Memory B cell (primary cell): ENCODE measurements around the gene AFG1L.
"Not testable (repeated sequence)": the region's sequence is repeated elsewhere in the genome, so short reads cannot be mapped to it uniquely, and the experiment has no call there.

ENCODE experiments used
- ATAC-seq: fragments of 150-1000 bp; cut with Tn5 transposase; 2 replicates; pipeline ENCODE4 v1.10.0; 2021; ENCODE audit warnings: low read depth, mild to moderate bottlenecking, moderate library complexity
- DNase-seq, 2 donors: peaks; one replicate each; pipeline ENCODE4 v3.0.0; 2022; ENCODE audit warnings: low spot score in 2 of 2
- H3K27ac Mint-ChIP-seq: one replicate; pipeline ENCODE4 v1.8.0; 2022; ENCODE audit warnings: mild to moderate bottlenecking, moderate library complexity, mixed read lengths
- H3K27me3 Mint-ChIP-seq: one replicate; pipeline ENCODE4 v1.8.0; 2022; ENCODE audit warnings: mixed read lengths
- H3K36me3 Mint-ChIP-seq: one replicate; pipeline ENCODE4 v1.8.0; 2022; ENCODE audit warnings: mild to moderate bottlenecking, mixed read lengths
- H3K4me1 Mint-ChIP-seq: one replicate; pipeline ENCODE4 v1.8.0; 2022; ENCODE audit warnings: mixed read lengths
- H3K4me3 Mint-ChIP-seq: one replicate; pipeline ENCODE4 v1.8.0; 2022; ENCODE audit warnings: mild to moderate bottlenecking, moderate library complexity, mixed read lengths
- H3K9me3 Mint-ChIP-seq: one replicate; pipeline ENCODE4 v1.8.0; 2022; ENCODE audit warnings: mixed read lengths

AFG1L gene

DNA sequence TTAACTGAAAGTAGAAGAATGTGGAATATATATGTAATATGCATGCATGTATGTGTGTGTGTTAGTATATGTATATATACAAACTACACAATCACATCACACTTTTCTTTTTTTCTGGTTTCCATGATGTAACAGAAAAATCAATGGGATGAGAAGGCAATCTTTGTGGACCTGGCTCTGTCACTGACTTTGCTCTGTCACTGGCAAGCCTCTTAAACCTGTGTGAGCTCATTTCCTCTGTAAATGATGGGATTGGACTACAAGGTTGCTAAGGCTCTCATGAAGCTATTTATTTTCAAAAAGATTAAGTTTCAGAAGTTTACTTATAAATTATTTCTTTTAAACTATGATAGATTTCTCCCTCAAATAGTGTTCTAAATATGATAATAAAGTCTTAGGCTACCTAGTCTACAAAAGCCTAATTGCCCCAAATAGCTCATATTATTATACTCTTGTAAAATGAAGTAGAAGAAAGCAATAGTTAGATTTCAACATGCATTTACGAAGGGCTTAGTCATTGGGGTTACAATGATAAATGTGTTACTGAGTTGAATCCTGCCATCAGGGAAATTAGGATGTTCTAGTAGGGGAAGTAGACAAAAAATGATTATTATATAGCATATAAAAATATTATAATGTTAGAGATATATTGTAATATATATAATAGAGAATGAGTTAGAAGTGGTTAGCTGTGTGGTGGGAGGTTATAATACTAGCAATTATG lies 129.3 kb downstream of the AFG1L start:
- DNase-seq, result no peak
- Mint-ChIP-seq H3K9me3 (no peaks in the 10 kb centered on the region), H3K27ac (no peak overlapping the region), H3K4me3 (no peak overlapping the region), H3K36me3 (peaks cover 9% of the 10 kb centered on the region), H3K4me1 (peaks cover 5% of the 10 kb centered on the region), H3K27me3 (no peaks in the 10 kb centered on the region)
- no peak for ATAC-seq

DNA sequence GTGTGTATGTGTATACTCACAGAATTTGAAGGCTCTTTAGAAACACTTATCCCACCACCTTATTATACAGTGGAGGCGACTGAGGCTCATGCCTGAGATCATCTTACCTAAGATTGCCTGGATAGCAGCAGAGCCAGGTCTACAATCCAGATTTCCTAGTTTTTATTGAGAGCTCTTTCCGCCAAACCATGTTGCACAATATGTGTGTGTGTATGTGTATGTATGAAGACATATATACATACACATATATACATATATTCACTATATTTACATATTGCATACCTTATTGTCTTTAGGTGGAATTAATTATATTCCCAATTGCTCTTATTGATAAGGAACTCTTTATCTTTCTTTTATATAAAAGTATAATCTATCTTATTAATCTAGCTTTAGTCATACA lies 130.6 kb downstream of the AFG1L start:
- no peak for DNase-seq
- H3K27me3 Mint-ChIP-seq, result no peaks in the 10 kb centered on the region
- ATAC-seq, result no peak
- no peak overlapping the region for H3K4me3 Mint-ChIP-seq
- H3K36me3 Mint-ChIP-seq, result peaks cover 10% of the 10 kb centered on the region
- no peak overlapping the region for H3K27ac Mint-ChIP-seq
- no peaks in the 10 kb centered on the region for H3K9me3 Mint-ChIP-seq
- peaks cover 5% of the 10 kb centered on the region for H3K4me1 Mint-ChIP-seq

DNA sequence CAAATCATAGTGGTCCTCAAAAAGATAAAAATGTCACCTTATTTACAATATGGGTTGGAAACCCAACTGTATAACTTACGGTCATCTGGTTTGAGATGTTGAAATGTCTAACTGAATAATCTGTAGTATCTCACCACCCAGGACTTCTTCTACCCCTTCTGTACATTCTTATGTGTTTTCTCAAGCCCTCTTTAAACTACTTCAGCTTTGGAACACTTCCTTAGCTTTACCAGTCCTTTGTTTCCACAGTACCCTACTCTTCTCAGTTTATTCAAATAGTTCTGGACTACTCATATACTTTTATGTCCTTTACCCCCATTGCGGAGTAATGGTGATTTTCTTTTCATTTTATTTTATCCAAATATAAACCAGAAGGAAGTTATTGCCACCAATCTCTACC lies 137.3 kb downstream of the AFG1L start:
- H3K27ac Mint-ChIP-seq, result no peak overlapping the region
- H3K4me1 Mint-ChIP-seq, result peaks cover 5% of the 10 kb centered on the region
- no peaks in the 10 kb centered on the region for H3K9me3 Mint-ChIP-seq
- no peak overlapping the region for H3K4me3 Mint-ChIP-seq
- H3K36me3 Mint-ChIP-seq, result peaks cover 10% of the 10 kb centered on the region
- no peaks in the 10 kb centered on the region for H3K27me3 Mint-ChIP-seq
- ATAC-seq, result no peak
- DNase-seq, result no peak

DNA sequence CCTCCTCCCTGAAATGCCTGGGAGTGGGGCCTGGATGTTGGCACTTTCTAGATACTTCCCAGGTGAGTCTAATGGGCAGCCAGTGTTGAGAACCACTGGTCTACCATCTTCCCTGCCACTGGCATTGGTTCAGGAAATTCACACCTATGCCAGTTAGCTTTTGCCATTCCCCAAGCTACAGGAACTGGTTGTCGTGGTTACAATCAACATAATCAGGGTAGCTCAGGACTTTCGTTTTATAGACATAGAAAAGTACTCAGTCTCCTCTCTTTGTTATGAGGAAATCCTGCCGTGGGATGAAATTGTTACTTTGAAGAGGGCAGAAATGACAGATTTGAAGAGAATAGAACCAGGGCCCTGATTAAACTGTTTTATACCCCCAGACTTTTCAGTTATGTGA lies 137.9 kb downstream of the AFG1L start:
- no peak for DNase-seq
- no peaks in the 10 kb centered on the region for H3K9me3 Mint-ChIP-seq
- H3K4me3 Mint-ChIP-seq, result no peak overlapping the region
- no peaks in the 10 kb centered on the region for H3K27me3 Mint-ChIP-seq
- peaks cover 5% of the 10 kb centered on the region for H3K4me1 Mint-ChIP-seq
- no peak overlapping the region for H3K27ac Mint-ChIP-seq
- no peak for ATAC-seq
- H3K36me3 Mint-ChIP-seq, result peaks cover 10% of the 10 kb centered on the region

DNA sequence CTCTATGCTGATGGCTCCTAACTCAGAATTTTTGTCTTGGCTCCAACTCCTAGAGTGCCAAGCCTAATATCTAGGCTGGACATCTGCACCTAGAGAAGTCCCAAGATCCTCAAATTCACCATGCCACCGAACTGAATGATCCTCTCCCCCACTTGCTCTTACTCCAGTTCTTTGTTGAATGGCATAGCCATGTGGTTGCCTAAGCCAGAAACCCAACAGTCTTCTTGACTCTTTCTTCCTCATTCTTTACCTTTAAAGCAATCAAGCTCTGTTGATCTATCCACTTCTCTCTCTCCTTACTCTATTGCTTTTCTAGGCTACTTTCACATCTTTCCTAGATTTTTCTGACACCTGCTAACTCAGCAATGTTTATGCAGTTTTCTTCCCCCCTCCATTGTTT lies 139.4 kb downstream of the AFG1L start:
- Mint-ChIP-seq H3K4me1 (no peaks in the 10 kb centered on the region), H3K36me3 (peaks cover under 1% of the 10 kb centered on the region), H3K27ac (no peak overlapping the region), H3K27me3 (no peaks in the 10 kb centered on the region), H3K9me3 (no peaks in the 10 kb centered on the region), H3K4me3 (no peak overlapping the region)
- no peak for ATAC-seq
- no peak for DNase-seq

DNA sequence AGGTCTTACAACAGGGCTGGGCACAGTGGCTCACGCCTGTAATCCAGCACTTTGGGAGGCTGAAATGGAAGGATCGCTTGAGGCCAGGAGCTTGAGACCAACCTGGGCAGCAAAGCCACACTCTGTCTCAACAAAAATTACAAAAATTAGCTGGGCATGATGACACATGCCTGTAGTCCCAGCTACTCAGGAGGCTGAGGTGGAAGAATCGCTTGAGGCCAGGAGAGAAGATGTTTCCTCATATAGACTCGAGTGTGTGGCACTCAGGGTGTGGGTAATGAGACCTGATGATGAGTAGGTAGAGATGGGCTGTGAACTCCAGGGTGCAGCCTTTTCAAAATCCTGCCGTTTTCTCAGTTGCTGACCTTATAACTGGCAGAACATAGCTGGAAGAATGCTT lies 140.5 kb downstream of the AFG1L start:
- Mint-ChIP-seq H3K4me1 (no peaks in the 10 kb centered on the region), H3K4me3 (no peak overlapping the region), H3K36me3 (no peaks in the 10 kb centered on the region), H3K27me3 (no peaks in the 10 kb centered on the region), H3K9me3 (no peaks in the 10 kb centered on the region), H3K27ac (no peak overlapping the region)
- DNase-seq (no peak), ATAC-seq (no peak)

DNA sequence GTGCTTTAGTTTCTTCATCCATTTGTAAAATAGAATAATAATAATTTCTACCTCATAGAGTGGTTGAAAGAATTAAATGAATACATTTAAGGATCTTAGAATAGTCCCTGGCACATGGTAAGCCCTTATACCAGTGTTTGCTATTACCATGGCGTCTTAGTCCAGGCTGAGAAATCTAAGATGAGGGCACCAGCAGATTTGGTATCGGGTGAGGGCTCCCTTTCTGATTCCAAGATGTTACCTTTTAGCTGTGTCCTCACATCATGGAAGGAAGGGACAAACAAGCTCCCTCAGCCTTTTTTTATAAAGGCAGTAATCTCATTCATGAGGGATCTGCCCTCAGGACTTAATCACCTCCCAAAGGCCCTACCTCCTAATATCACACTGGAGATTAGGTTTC lies 141.9 kb downstream of the AFG1L start:
- Mint-ChIP-seq H3K9me3 (no peaks in the 10 kb centered on the region), H3K4me3 (no peak overlapping the region), H3K4me1 (no peaks in the 10 kb centered on the region), H3K27me3 (no peaks in the 10 kb centered on the region), H3K27ac (no peak overlapping the region), H3K36me3 (no peaks in the 10 kb centered on the region)
- DNase-seq (no peak), ATAC-seq (no peak)

DNA sequence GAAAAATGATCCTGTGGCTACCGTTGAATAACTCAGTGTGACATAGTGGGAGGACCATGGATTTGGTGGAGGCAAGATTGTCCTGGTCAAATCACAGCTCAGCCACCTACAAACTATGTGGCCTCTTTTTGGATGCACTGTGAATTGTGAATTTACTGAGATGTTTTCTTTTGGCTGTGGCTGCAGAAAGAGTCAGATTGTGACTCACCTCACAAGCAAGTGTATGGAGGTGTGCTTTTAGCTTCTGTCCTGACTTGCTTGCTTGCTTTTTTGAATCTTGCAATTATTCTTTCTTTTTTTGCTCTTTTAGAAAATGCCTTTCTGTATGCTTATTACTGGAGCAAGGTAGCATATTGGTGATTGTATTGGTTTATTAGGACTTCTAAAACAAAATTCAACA lies 143.0 kb downstream of the AFG1L start:
- no peaks in the 10 kb centered on the region for H3K36me3 Mint-ChIP-seq
- no peak overlapping the region for H3K27ac Mint-ChIP-seq
- no peak for ATAC-seq
- no peaks in the 10 kb centered on the region for H3K27me3 Mint-ChIP-seq
- H3K4me3 Mint-ChIP-seq, result no peak overlapping the region
- DNase-seq, result no peak
- H3K4me1 Mint-ChIP-seq, result no peaks in the 10 kb centered on the region
- no peaks in the 10 kb centered on the region for H3K9me3 Mint-ChIP-seq

DNA sequence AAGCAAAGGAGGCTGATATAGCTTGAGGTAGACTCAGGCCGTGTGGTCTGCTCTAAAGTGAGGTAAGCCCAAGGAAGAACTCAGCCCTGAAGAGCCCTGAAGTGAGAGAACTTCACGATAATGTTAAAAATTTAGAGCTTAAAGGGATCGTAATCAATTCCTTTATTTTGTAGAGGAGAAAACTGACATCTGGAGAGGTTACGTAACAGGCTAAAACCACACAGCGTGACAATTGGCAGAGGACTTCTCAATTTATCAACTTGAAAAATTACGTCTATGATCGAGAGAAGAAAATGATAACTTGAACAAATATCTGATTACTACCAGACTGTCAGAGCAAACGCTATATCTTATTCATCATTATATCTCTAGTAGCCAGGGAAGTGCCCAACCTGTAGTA lies 144.1 kb downstream of the AFG1L start:
- ATAC-seq (no peak), DNase-seq (no peak)
- Mint-ChIP-seq H3K9me3 (no peaks in the 10 kb centered on the region), H3K27ac (no peak overlapping the region), H3K36me3 (no peaks in the 10 kb centered on the region), H3K4me1 (no peaks in the 10 kb centered on the region), H3K4me3 (no peak overlapping the region), H3K27me3 (no peaks in the 10 kb centered on the region)

DNA sequence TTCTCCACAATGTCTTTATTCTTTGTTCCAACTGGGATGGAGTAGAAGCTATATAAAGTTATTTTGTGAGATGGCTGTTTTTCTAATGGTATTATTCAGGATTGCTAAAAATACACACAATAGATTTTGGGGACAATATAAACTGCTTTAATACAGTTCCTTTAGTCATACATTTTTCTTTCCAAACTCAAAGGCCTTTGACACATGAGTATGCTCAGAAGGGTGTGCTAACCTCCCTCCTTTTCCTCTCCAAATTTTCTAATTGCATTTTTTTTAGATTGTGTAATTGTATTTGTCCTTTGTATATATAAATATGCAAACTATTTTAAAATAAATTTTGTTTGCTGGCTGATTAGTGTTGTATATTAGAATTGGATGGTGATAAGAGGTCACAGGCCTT lies 146.3 kb downstream of the AFG1L start:
- ATAC-seq (no peak), DNase-seq (no peak)
- no peak overlapping the region for H3K27ac Mint-ChIP-seq
- H3K36me3 Mint-ChIP-seq, result no peaks in the 10 kb centered on the region
- no peaks in the 10 kb centered on the region for H3K9me3 Mint-ChIP-seq
- no peaks in the 10 kb centered on the region for H3K27me3 Mint-ChIP-seq
- peaks cover 10% of the 10 kb centered on the region for H3K4me1 Mint-ChIP-seq
- no peak overlapping the region for H3K4me3 Mint-ChIP-seq

DNA sequence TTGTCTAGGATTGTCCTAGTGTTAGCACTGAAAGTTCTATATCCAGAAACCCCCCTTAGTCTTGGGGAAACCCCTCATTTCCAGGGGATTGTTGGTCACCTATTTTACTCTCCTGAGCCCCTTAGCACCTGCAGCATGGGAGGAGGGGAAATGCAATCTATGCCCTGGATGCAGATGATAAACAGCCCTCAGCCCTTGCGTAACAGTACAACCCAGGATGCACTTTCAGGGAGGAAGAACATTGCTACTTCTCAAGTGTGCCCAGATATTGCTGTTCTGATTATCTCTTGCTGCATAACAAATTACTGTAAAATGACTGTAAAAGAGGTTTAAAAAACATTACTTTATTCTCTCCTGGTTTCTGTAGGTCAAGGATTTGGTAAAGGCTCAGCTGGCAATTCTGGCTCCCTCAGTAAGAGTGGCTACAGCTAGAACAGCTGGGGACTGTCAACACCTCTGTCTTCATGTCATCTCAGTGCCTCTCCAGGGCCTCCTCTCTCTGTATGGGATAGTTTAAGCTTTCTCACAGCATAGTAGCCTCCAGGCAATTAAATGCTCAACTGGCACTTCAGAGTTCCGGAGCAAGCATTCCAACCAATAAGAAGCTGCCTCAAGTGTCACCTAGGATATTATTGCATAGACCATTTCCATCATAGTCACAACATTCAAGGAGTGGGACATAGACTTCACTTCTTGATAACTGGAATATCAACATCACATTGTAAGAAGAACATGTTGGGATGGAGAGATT lies 148.1 kb downstream of the AFG1L start:
- H3K4me1 Mint-ChIP-seq, result peaks cover 11% of the 10 kb centered on the region
- H3K9me3 Mint-ChIP-seq, result no peaks in the 10 kb centered on the region
- no peak overlapping the region for H3K27ac Mint-ChIP-seq
- DNase-seq (no peak), ATAC-seq (no peak)
- H3K36me3 Mint-ChIP-seq, result no peaks in the 10 kb centered on the region
- no peak overlapping the region for H3K4me3 Mint-ChIP-seq
- no peaks in the 10 kb centered on the region for H3K27me3 Mint-ChIP-seq

DNA sequence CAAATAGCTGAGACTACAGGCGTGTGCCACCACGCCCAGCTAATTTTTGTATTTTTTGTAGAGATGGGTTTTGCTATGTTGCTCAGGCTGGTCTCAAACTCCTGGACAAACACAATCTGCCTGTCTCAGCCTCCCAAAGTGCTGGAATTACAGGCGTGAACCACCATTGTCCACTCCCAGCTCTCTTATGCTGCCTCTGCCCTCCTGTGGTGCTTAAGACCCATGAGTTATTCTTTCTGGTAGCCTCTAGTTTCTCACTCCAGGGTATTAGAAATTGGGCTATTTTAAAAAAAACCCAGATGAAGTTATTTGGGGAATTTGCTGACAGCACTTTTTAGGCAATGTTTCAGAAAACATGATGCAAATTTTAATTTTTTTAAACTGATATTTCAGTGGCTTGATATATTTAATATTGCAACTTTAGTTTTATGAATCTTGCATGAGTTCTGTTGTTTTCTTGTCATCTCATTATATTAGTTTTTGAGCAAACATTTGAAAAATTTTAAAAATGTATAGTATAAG lies 151.8 kb downstream of the AFG1L start:
- no peak for ATAC-seq
- no peak overlapping the region for H3K27ac Mint-ChIP-seq
- peaks cover 11% of the 10 kb centered on the region for H3K4me1 Mint-ChIP-seq
- H3K4me3 Mint-ChIP-seq, result no peak overlapping the region
- no peaks in the 10 kb centered on the region for H3K27me3 Mint-ChIP-seq
- H3K9me3 Mint-ChIP-seq, result no peaks in the 10 kb centered on the region
- no peaks in the 10 kb centered on the region for H3K36me3 Mint-ChIP-seq
- DNase-seq, result no peak

DNA sequence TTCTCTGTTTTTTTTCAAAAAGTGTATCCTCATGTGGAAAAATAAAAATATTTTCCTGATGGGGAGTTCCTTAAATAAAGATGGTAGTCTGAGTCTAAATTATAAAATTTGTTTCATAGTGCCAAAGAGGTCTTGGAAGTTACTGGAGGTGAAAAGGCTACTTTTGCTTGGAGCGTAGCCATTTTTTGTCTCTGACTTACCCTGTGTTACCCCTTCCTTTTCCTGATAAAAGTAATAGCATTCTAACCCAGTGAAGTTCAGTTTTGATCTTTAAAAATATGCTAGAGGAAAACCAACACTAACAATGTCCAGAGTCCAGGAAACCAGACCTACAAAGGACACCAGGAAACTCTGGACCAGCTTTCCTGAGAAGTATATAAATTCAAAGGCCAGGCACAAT lies 153.6 kb downstream of the AFG1L start:
- Mint-ChIP-seq H3K36me3 (no peaks in the 10 kb centered on the region), H3K9me3 (no peaks in the 10 kb centered on the region), H3K4me3 (no peak overlapping the region), H3K27ac (no peak overlapping the region), H3K4me1 (peaks cover 12% of the 10 kb centered on the region), H3K27me3 (no peaks in the 10 kb centered on the region)
- DNase-seq (no peak), ATAC-seq (no peak)

DNA sequence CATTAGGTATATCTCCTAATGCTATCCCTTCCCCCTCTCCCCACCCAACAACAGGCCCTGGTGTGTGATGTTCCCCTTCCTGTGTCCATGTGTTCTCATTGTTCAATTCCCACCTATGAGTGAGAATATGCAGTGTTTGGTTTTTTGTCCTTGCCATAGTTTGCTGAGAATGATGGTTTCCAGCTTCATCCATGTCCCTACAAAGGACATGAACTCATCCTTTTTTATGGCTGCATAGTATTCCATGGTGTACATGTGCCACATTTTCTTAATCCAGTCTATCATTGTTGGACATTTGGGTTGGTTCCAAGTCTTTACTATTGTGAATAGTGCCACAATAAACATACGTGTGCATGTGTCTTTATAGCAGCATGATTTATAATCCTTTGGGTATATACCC lies 154.9 kb downstream of the AFG1L start:
- H3K9me3 Mint-ChIP-seq, H3K27ac Mint-ChIP-seq, H3K36me3 Mint-ChIP-seq, DNase-seq, H3K4me3 Mint-ChIP-seq, ATAC-seq, H3K27me3 Mint-ChIP-seq: not testable (repeated sequence)
- peaks cover 18% of the 10 kb centered on the region for H3K4me1 Mint-ChIP-seq

DNA sequence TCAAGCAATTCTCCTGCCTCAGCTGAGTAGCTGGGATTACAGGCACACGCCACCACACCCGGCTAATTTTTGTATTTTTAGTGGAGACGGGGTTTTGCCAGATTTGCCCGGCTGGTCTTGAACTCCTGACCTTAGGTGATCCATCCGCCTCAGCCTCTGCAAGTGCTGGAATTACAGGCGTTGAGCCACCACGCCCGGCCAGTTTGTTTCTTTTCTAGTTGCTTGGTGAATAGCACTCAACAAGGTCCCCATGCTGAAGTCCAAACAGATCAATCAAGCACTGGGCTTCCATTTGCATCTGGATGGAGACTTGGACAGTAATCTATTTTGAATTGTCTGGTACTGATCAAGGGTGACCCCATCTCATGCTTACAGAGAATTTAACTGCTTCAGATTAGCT lies 157.0 kb downstream of the AFG1L start:
- Mint-ChIP-seq H3K36me3 (no peaks in the 10 kb centered on the region), H3K9me3 (no peaks in the 10 kb centered on the region), H3K4me1 (peaks cover 7% of the 10 kb centered on the region), H3K27ac (no peak overlapping the region), H3K27me3 (no peaks in the 10 kb centered on the region), H3K4me3 (no peak overlapping the region)
- ATAC-seq (no peak), DNase-seq (no peak)
